HG02885 (cell line): ENCODE measurements around the gene THBD.

Experiments
- ATAC-seq: cut with Tn5 transposase; IDR thresholded peaks from one replicate; pipeline ENCODE4 v1.9.1; 2021; ENCODE audit warnings: mild to moderate bottlenecking; ENCODE audit not compliant: unreplicated experiment, poor library complexity

The THBD gene

GRCh38 chr20:23063168-23063567 lies 13.7 kb upstream of the THBD start:
- no peak for ATAC-seq

DNA sequence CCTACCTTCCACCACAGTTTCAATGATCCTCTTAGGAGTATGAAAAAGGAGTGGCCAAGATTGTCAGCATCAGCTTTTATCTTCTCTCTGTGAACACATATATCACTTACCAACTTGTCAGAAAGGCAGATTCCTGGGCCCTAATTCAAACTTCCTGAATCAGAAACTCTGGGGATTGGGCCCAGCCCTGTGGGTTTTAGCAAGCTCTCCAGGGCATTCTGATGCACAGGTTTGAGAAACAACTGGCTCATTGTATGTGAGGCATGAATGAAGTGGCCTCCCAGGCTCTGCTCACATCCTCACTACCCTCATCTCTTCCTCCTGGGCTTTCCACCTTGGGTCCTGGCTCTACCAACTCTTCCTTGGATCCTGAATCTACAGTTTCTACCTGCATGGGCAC lies 13.2 kb upstream of the THBD start:
- ATAC-seq: no peak

DNA sequence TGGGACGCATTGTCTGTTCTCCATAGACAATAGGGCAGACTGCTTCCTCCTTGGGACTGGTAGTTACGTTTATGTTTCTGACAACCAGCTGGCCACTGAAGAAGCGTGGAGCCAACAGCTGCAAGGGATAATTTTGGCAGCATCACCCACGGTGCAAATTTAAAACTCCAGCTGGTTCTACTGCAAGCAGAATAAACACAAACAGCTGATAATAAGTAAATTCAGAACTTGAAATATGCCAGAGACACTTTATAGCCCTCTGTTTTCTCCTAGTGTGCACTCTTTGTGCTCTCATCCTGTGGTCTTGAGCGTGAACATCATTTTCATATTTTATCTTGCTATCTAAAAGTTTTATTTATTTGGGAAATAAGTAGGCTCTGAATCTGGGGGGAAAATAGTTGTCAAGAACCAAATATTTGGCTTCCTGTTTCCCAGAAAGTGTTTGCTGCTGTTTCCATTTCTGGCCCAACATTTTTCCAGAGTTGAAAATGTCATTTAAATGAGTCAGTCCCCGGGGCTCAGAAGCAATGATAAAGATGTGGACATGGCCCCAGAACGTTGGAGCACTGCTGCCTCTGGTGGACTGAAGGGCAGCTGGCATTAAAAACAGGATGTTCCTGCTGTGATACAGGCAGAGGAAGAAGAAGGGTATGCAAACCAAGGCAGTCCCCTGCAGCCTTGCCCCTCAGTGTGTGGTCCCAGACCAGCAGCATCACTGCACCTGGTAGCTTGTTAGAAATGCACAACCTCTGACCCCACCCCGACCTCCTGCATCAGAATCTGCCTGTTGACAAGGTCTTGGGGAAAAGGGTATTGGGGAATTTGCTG lies 12.5 kb upstream of the THBD start:
- no peak for ATAC-seq

DNA sequence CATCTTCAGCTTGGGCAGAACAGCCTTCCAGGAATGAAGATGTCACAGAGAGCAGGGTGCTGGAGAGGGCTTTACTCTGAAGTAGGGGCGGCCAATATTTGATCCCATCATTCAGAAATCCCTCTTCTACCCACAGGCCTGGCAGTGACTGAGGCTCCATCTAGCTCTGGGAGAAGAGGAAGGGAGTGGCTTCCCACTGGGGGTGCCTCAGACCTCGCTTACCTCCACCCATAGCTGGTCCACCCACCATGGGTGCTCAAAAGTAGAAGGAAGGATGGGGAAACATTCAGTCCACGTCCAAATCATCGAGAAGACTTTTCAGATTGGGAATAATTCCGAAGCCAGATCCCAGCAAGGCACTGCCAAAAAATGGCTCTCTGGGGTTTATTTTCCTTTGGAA lies 11.8 kb upstream of the THBD start:
- no peak for ATAC-seq

GRCh38 chr20:23060629-23061028 lies 11.2 kb upstream of the THBD start:
- no peak for ATAC-seq

- no peak for ATAC-seq
These were observed 10.4 kb upstream of the THBD start for GRCh38 chr20:23059846-23060245.

DNA sequence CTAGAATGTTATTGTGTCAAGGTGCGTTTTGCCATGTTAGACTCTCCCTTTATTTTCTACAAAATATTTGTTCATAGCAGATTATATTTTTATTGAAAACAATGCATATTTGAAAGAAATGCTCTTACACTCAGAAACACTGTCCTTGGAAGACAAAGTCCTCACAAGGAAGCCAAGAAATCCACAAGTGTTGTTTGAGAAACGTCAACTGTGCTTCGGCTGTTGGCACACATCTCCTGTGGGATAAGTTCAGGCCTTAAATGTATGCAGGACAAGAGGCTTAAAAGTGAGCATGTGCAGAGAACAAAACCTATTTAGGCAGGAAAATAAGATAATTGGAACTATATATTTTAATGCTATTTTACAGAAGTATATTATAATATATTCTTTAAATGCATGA lies 9.5 kb upstream of the THBD start:
- ATAC-seq: no peak

DNA sequence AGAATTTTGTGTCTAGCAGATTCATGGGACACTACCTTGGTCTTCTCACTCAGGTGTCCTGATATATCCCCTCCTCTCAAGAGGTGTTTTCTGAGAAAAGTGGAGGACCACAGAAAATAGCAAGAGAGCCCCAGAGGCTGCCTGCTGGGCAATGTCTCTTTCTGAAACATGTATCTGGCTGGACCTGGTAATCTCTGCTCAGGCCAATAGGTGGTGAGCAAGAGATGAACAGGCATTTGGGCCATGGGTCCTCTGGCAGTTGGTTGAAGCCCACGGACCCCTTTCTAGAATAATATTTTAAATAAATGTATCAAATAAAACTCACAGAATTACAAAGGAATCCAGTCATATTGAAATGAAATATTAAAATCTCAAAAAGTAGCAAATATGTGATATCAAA lies 8.8 kb upstream of the THBD start:
- no peak for ATAC-seq

DNA sequence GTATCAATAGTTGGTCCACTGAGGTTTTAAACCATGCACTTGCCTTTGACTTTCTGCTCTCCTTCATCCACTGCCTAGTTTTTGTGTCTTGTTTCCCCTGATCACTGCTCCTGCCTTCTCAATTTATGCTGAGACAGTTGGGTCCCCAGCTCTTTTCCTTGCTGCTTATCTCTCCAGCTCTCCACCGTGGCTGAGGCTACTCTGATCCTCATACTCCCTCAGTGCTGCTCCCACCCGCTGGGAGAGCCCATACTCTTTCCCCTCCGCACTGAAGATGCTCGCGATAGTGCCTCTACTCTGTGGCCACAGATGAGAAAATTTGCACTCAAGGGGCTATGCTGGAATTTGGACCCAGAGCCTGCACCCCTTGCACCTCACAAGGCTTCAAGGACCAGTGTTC lies 3.4 kb upstream of the THBD start:
- ATAC-seq: no peak

GRCh38 chr20:23050847-23051627 lies 1.6 kb upstream of the THBD start:
- ATAC-seq: no peak

DNA sequence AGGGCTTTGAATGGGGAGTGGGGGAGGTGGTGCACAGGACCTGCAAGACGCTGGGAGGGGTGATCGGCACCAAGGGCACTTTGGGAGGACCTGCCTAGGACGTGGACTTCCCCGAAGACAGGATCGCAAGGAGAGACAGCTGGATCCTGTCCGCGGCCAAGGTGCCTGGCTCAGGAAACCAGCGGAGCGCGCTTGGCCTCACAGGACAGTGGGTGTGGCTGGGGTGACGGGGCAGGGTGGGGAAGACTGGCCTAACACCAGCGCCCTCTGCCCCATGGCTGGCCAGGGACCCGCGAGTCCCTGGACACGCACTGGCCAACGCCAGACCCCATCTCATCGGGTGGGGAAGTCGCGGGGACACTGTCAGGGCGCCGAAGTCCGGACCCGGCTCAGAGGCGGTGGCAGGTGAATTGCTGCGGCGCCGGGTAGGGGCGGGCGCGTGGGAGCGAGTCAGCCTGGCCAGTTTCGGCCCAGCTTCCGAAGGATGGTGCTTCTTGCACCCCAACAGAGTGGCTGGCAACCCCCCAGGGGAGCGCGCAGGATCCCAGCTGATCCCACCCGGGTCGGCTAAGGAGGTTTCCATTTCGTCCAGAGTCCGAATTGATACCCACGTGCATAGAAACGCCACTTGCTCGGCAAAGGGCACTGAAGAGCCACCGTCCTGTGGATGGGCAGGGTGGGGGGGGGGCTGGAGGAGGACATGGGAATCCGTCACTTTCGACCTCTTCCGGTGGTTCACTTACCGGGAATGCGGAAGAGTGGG lies 785 bp upstream of the THBD start:
- no peak for ATAC-seq

GRCh38 chr20:23048283-23049200 lies 930 bp downstream of the THBD start:
- no peak for ATAC-seq

GRCh38 chr20:23047738-23048214 lies 1.7 kb downstream of the THBD start:
- ATAC-seq: no peak

DNA sequence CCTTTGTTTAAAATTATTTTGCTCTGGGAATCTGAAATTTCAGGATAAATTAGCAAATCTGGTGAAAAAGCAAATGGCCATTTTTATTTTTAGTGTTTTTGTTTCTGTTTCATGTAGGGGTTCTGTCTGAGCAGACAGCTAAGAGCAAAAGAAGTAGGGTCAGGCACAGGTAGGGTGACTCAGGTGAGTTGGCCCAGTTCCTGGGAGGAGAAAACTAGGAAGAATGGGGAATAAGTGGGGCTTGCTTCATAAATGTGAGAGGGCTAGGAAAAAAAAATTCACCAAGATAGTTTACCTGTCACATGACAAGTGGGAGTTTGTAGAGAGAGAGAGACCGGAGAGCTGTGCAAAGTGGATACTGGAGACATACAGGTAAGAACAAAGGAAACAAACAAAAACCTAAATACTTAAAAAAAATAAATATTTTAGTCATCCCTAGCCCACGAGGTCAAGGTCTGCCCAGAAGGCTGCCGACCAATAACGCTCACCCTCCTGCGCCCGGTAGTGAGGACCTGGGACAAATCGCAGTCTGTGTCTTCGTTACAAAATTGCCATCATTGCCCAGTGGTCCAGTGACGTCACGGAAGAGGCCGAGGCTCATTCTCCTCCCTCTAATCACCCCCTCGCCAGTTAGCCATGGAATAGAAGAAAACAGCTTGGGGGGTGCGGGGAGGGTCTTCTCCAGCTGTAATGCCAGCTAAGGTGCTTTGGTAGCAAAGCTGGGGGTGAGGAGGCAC lies 2.3 kb downstream of the THBD start:
- ATAC-seq: no peak

DNA sequence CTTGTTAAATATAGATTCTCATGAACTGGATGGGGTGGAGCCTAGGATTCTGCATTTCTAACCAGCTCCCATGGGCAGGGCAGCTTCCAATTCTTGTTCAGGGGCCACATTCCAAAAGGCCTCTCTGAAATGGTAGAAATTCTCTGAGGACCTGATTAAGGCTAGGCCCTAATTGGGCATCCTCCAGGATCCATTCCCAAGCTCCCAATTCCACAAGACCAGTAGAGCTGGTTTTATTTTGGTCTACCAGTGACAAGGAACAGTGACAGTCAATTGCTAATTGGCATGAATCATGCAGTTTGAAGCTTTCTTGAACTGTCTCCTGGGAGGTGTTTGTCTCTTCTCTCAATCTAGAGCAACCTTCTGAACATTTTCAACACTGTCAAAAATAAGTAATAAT lies 3.0 kb downstream of the THBD start:
- no peak for ATAC-seq

DNA sequence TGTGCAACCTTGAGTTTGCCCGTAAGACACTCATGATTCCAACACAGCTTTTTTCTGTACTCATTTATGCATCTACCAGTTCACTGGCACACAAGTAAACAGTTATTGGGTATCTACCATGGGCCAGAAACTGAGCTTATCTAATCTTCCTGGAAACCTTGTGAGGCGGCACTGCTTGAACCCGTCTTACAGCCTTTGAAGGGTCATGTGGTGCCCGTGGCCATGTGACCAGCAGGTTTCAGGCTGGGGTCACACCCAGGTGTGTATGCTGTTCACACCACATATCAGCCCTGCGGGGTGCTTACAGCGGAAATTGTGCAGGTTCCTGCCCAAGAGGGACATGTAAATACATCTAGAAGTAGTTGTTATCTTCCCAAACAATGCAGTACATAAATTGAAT lies 6.1 kb downstream of the THBD start:
- ATAC-seq: no peak

DNA sequence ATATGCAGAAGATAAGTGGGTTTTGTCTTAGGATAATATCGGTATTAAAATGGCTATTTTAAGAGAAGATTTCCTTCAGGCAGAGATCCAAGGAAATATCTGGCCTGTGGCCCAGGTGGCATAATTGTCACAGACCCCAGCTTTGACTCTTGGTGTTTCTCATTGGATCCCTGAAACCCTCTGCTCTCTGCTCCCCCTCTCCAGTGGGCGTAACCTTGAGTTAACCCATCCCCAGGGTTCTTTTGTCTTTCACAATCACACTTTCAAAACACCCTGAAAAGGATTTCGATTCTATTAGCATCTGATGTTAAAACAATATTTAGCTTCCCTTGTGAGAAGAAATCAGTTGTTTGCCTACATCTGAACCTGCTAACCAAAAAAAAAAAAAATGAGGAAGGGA lies 7.2 kb downstream of the THBD start:
- ATAC-seq: no peak

DNA sequence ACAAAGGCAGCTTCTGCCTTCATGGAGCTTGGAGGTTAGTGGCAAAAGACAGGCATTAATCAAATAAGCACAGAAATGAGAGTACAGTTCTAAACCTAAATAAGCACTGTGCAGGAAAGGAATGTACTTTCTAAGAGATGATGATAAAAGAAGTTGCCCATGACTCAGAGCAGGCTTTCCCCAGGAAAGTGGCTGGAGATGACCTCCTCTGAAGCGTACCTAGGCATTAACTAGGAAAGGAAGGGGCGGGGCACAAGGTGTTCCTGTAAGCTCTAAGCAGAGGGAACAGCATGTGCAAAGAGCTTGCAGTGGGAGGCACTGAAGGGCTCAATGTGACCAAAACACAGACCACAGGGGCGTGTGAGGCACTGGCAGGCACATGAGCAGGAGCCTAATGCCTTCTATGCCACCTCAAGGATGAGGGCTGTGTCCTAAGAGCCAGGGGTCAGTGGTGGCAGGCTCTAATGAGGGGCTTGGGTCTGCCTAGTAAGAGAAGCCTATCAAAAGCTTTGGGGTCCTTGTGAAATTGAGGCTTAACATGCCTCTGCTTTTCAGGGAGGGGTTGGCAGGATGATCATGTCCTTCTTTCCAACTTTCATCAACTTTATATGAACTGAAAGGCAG lies 9.5 kb downstream of the THBD start:
- no peak for ATAC-seq
